HepG2 (cell line): ENCODE measurements around the gene TOMM20. TPM values are rescaled to one million over a fixed set of nuclear protein-coding genes. Genes with fewer than 3 reads are reported as not detected.

Experiments used
- ATF3 ChIP-seq: sonication (generic); formaldehyde crosslinking; IDR thresholded peaks from 2 replicates; pipeline ENCODE4 v1.4.0; 2020; ENCODE audit warnings: missing genetic modification reagents
- GATA4 ChIP-seq: sonication (generic); IDR thresholded peaks from 2 replicates; pipeline ENCODE4 v1.6.1; 2016; ENCODE audit warnings: antibody characterized with exemption, low read depth, borderline replicate concordance
- HOXA5 ChIP-seq: sonication (generic); formaldehyde crosslinking; IDR thresholded peaks from 2 replicates; pipeline ENCODE4 v1.4.0; 2020; ENCODE audit warnings: missing genetic modification reagents
- MAZ ChIP-seq, 2 experiments: sonication (generic) in 1 of 2; formaldehyde crosslinking in 1 of 2; IDR thresholded peaks; 2 replicates each; pipeline versions ENCODE4 v1.5.0 to v1.6.1; 2012 to 2020; ENCODE audit warnings: low read depth in 2 of 2, mild to moderate bottlenecking in 2 of 2, borderline replicate concordance in 1 of 2, improper control_type of control experiment in 1 of 2, low read length in 1 of 2, missing genetic modification reagents in 1 of 2, moderate library complexity in 1 of 2
- POLR2AphosphoS5 ChIP-seq: IDR thresholded peaks from 2 replicates; pipeline ENCODE4 v1.6.1; 2012; ENCODE audit warnings: low read depth, low read length
- POLR2G ChIP-seq: fragments of 200-400 bp; formaldehyde crosslinking; IDR thresholded peaks from 2 replicates; pipeline ENCODE4 v1.6.1; 2018; ENCODE audit warnings: mild to moderate bottlenecking, low read depth, low read length, moderate library complexity
- SP140L ChIP-seq: sonication (generic); formaldehyde crosslinking; IDR thresholded peaks from 2 replicates; pipeline ENCODE4 v1.4.0; 2020; ENCODE audit warnings: missing genetic modification reagents, borderline replicate concordance
- polyA plus RNA-seq, 8 experiments: library from polyadenylated mRNA; depleted of rRNA in 3 of 8; stranded (reverse) in 7 of 8; unstranded in 1 of 8; fragments of >200 nt; fragmentation: Illumina TruSeq in 4 of 8; extraction: Trizol in 4 of 8; gene quantifications; 2 replicates each; pipeline versions ENCODE4 v1.2.1 to v1.2.3, GENCODE V29; 2011 to 2016; ENCODE audit warnings: low read depth in 4 of 8, missing spikeins in 1 of 8, mixed read lengths in 1 of 8; ENCODE audit not compliant: insufficient read depth in 1 of 8
- total RNA-seq, 5 experiments: library from RNA; depleted of rRNA; stranded (reverse); fragments of >200 nt; fragmentation: Illumina TruSeq; extraction: Trizol; gene quantifications; 2 replicates each; pipeline ENCODE4 v1.2.3, GENCODE V29; 2016; ENCODE audit warnings: low read depth in 1 of 5
- TF ChIP-seq, protein P1 (sequence below): sonication (generic); formaldehyde crosslinking; IDR thresholded peaks from 2 replicates; pipeline ENCODE4 v1.4.0; 2020; ENCODE audit warnings: mild to moderate bottlenecking, missing genetic modification reagents
- TF ChIP-seq, protein P2 (sequence below): sonication (generic); formaldehyde crosslinking; IDR thresholded peaks from 2 replicates; pipeline ENCODE4 v1.9.0; 2021; ENCODE audit warnings: mild to moderate bottlenecking, missing genetic modification reagents
- TF ChIP-seq, protein P3 (sequence below): sonication (generic); formaldehyde crosslinking; IDR thresholded peaks from 2 replicates; pipeline ENCODE4 v1.4.0; 2020; ENCODE audit warnings: missing genetic modification reagents, borderline replicate concordance
- TF ChIP-seq, protein P4 (sequence below): sonication (generic); formaldehyde crosslinking; IDR thresholded peaks from 2 replicates; pipeline ENCODE4 v1.5.0; 2020; ENCODE audit warnings: mild to moderate bottlenecking, missing genetic modification reagents

TOMM20 gene
- total and polyA plus RNA-seq, 2 of the 13 experiments (the other 11 are each of a cell fraction or from before 2014, with no cell fraction given), result 153 to 376 TPM

GRCh38 chr1:235068158-235069121 is 60.2 kb downstream of the TOMM20 start (continued):
- peak; percentile 64 for TF ChIP-seq POLR2AphosphoS5
- TF ChIP-seq, protein P1, sequence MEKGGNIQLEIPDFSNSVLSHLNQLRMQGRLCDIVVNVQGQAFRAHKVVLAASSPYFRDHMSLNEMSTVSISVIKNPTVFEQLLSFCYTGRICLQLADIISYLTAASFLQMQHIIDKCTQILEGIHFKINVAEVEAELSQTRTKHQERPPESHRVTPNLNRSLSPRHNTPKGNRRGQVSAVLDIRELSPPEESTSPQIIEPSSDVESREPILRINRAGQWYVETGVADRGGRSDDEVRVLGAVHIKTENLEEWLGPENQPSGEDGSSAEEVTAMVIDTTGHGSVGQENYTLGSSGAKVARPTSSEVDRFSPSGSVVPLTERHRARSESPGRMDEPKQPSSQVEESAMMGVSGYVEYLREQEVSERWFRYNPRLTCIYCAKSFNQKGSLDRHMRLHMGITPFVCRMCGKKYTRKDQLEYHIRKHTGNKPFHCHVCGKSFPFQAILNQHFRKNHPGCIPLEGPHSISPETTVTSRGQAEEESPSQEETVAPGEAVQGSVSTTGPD (CRISPR knock-in tag), result no peak
- TF ChIP-seq, protein P2, sequence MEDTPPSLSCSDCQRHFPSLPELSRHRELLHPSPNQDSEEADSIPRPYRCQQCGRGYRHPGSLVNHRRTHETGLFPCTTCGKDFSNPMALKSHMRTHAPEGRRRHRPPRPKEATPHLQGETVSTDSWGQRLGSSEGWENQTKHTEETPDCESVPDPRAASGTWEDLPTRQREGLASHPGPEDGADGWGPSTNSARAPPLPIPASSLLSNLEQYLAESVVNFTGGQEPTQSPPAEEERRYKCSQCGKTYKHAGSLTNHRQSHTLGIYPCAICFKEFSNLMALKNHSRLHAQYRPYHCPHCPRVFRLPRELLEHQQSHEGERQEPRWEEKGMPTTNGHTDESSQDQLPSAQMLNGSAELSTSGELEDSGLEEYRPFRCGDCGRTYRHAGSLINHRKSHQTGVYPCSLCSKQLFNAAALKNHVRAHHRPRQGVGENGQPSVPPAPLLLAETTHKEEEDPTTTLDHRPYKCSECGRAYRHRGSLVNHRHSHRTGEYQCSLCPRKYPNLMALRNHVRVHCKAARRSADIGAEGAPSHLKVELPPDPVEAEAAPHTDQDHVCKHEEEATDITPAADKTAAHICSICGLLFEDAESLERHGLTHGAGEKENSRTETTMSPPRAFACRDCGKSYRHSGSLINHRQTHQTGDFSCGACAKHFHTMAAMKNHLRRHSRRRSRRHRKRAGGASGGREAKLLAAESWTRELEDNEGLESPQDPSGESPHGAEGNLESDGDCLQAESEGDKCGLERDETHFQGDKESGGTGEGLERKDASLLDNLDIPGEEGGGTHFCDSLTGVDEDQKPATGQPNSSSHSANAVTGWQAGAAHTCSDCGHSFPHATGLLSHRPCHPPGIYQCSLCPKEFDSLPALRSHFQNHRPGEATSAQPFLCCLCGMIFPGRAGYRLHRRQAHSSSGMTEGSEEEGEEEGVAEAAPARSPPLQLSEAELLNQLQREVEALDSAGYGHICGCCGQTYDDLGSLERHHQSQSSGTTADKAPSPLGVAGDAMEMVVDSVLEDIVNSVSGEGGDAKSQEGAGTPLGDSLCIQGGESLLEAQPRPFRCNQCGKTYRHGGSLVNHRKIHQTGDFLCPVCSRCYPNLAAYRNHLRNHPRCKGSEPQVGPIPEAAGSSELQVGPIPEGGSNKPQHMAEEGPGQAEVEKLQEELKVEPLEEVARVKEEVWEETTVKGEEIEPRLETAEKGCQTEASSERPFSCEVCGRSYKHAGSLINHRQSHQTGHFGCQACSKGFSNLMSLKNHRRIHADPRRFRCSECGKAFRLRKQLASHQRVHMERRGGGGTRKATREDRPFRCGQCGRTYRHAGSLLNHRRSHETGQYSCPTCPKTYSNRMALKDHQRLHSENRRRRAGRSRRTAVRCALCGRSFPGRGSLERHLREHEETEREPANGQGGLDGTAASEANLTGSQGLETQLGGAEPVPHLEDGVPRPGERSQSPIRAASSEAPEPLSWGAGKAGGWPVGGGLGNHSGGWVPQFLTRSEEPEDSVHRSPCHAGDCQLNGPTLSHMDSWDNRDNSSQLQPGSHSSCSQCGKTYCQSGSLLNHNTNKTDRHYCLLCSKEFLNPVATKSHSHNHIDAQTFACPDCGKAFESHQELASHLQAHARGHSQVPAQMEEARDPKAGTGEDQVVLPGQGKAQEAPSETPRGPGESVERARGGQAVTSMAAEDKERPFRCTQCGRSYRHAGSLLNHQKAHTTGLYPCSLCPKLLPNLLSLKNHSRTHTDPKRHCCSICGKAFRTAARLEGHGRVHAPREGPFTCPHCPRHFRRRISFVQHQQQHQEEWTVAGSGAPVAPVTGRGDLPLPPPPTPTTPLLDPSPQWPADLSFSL (CRISPR knock-in tag), result no peak
- TF ChIP-seq, protein P3, sequence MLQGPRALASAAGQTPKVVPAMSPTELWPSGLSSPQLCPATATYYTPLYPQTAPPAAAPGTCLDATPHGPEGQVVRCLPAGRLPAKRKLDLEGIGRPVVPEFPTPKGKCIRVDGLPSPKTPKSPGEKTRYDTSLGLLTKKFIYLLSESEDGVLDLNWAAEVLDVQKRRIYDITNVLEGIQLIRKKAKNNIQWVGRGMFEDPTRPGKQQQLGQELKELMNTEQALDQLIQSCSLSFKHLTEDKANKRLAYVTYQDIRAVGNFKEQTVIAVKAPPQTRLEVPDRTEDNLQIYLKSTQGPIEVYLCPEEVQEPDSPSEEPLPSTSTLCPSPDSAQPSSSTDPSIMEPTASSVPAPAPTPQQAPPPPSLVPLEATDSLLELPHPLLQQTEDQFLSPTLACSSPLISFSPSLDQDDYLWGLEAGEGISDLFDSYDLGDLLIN (CRISPR knock-in tag), result 0 out of 2 replicates have a peak, but pooled peaks have one; percentile 47
- TF ChIP-seq ATF3 (CRISPR knock-in tag), result peak; percentile 49; the same call in 1 of the 2 replicates
- peak; percentile 83; the same call in 1 of the 2 replicates for TF ChIP-seq GATA4
- TF ChIP-seq SP140L (CRISPR knock-in tag), result no peak
- TF ChIP-seq, protein P4, sequence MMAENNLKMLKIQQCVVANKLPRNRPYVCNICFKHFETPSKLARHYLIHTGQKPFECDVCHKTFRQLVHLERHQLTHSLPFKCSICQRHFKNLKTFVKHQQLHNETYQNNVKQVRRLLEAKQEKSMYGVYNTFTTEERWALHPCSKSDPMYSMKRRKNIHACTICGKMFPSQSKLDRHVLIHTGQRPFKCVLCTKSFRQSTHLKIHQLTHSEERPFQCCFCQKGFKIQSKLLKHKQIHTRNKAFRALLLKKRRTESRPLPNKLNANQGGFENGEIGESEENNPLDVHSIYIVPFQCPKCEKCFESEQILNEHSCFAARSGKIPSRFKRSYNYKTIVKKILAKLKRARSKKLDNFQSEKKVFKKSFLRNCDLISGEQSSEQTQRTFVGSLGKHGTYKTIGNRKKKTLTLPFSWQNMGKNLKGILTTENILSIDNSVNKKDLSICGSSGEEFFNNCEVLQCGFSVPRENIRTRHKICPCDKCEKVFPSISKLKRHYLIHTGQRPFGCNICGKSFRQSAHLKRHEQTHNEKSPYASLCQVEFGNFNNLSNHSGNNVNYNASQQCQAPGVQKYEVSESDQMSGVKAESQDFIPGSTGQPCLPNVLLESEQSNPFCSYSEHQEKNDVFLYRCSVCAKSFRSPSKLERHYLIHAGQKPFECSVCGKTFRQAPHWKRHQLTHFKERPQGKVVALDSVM (CRISPR knock-in tag), result no peak; the same call in 1 of the 2 replicates
- TF ChIP-seq HOXA5, result peak; percentile 93; the same call in 1 of the 2 replicates
- no peak for TF ChIP-seq MAZ (IDR thresholded peaks at IDR 0.05; ENCODE audit: borderline replicate concordance, low read depth, low read length)
- TF ChIP-seq MAZ (CRISPR knock-in tag; IDR thresholded peaks at IDR 0.05; ENCODE audit: low read depth), result 0 out of 2 replicates have a peak, but pooled peaks have one; percentile 35
- peak; percentile 92 for TF ChIP-seq POLR2G
